ENCODE results near the gene POLR3A.
A peak's percentile ranks its signal among the peaks of the same experiment; 100 is the strongest.
"Not testable (repeated sequence)": the region's sequence is repeated elsewhere in the genome, so short reads cannot be mapped to it uniquely, and the experiment has no call there.

Gene POLR3A

GRCh38 chr10:78000956-78001472, 28.3 kb downstream of the POLR3A start:
- TF ChIP-seq CTCF (conservative IDR thresholded peaks at IDR 0.05; ENCODE audit: control insufficient read depth, insufficient read depth, low read depth, low read length): no peak
- DNase-seq (ENCODE audit: low read depth): no peak
- H3K4me3 ChIP-seq (ENCODE audit: control insufficient read depth, low read depth, low read length): no peak overlapping the region

- H3K4me3 ChIP-seq (ENCODE audit: control insufficient read depth, low read depth, low read length): no peak overlapping the region
- TF ChIP-seq CTCF (conservative IDR thresholded peaks at IDR 0.05; ENCODE audit: control insufficient read depth, insufficient read depth, low read depth, low read length): no peak
- no peak for DNase-seq (ENCODE audit: low read depth)
These were observed 29.1 kb downstream of the POLR3A start for GRCh38 chr10:78000206-78000605.

- not testable (repeated sequence) for DNase-seq (ENCODE audit: low read depth)
These were observed 30.5 kb downstream of the POLR3A start for GRCh38 chr10:77998780-77999179.

GRCh38 chr10:77993620-77994019, 35.7 kb downstream of the POLR3A start:
- DNase-seq (ENCODE audit: low read depth): no peak
- TF ChIP-seq CTCF (conservative IDR thresholded peaks at IDR 0.05; ENCODE audit: control insufficient read depth, insufficient read depth, low read depth, low read length): no peak
- no peak overlapping the region for H3K4me3 ChIP-seq (ENCODE audit: control insufficient read depth, low read depth, low read length)

More at GRCh38 chr10:77998780-77999179, 30.5 kb downstream of the POLR3A start:
- not testable (repeated sequence) for H3K4me3 ChIP-seq (ENCODE audit: control insufficient read depth, low read depth, low read length)

GRCh38 chr10:77989081-77989724, 40.1 kb downstream of the POLR3A start:
- TF ChIP-seq CTCF (conservative IDR thresholded peaks at IDR 0.05; ENCODE audit: control insufficient read depth, insufficient read depth, low read depth, low read length): no peak
- peak; percentile 49 for DNase-seq (ENCODE audit: low read depth)
- no peak overlapping the region for H3K4me3 ChIP-seq (ENCODE audit: control insufficient read depth, low read depth, low read length)

- H3K4me3 ChIP-seq (ENCODE audit: control insufficient read depth, low read depth, low read length): no peak overlapping the region
- DNase-seq (ENCODE audit: low read depth): no peak
- no peak for TF ChIP-seq CTCF (conservative IDR thresholded peaks at IDR 0.05; ENCODE audit: control insufficient read depth, insufficient read depth, low read depth, low read length)
These were observed 41.6 kb downstream of the POLR3A start for GRCh38 chr10:77987671-77988255.

- TF ChIP-seq CTCF (conservative IDR thresholded peaks at IDR 0.05; ENCODE audit: control insufficient read depth, insufficient read depth, low read depth, low read length): no peak
- H3K4me3 ChIP-seq (ENCODE audit: control insufficient read depth, low read depth, low read length): no peak overlapping the region
- DNase-seq (ENCODE audit: low read depth): no peak
These were observed 44.3 kb downstream of the POLR3A start for GRCh38 chr10:77984986-77985385.

Measured in fibroblast of mammary gland (primary cell).